ENCODE measurements around the gene FHAD1. TPM values are rescaled to one million over a fixed set of nuclear protein-coding genes. Genes with fewer than 3 reads are reported as not detected.

Gene FHAD1
- total and polyA plus RNA-seq, 2 donors (not counting 1 experiment from before 2014, with no cell fraction given), result not detected

DNA sequence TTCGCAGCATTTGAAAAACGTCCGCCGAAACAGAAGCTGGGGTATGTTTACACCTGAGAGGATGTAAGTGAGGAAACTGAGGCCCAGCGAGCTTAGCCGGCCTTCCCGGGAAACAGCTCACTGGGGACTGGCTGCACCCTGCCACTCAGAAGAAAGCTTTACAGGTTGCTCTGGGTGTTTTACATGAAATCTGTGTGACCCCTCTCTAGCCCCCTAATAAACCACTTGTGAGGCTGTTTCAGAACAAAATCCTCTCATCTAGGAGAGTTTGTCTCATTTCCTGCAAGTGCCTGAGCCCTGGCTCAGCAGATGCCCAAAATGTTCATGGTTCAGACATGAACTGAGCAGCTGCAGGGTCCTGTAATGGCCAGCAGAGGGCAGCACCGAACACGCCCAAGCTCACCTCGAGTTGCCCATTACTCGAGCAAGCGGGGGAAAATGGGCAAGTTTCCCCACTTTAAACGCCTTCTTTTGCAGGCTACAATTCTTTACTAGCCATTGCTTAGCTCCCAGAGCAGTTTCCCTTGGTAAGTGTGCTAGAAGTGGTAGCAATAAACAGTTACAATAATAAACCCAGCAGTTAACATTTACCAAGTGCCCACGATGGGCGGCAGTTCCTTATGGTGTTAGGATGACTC is 76.4 kb downstream of the FHAD1 start:
- H2AFZ ChIP-seq (ENCODE audit: insufficient read depth, low read depth, low read length, poor library complexity, severe bottlenecking), result no peak overlapping the region
- ATAC-seq (ENCODE audit: low read depth), result peak; percentile 76
- peak overlapping the region; percentile 9 for H3K4me2 ChIP-seq (replicated peaks; ENCODE audit: low read depth, low read length, poor library complexity, severe bottlenecking)
- CTCF ChIA-PET, result interaction anchor here (0.7 to 4.7 kb wide), 30 partner anchors 9 to 195 kb away, joined by 3 to 292 read pairs (median 5); partner anchors contain the start of gene CTRC
- H3K9me3 ChIP-seq (ENCODE audit: control extremely low read depth in 1 of 3, control insufficient read depth in 2 of 3, insufficient read depth in 1 of 3, low read length in 2 of 3), result peaks cover 2 to 8% (median 2%) of the 10 kb centered on the region in 3 donors
- intact Hi-C loops (cut with micrococcal nuclease), result loop anchor here (5.0 kb wide), 1 partner anchor 419 kb away; the partner anchor contains the start of gene TMEM82
- WGBS (ENCODE audit: insufficient coverage), result 60% methylated on average over 9 of the region's 15 CpGs
- H3K79me2 ChIP-seq (ENCODE audit: control insufficient read depth, insufficient read depth, low read length), result no peaks in the 10 kb centered on the region
- Mint-ChIP-seq H3K4me3 (no peak overlapping the region), H3K4me1 (no peaks in the 10 kb centered on the region), H3K27ac (no peak overlapping the region), H3K27me3 (peaks cover 18% of the 10 kb centered on the region), H3K9me3 (ENCODE audit: insufficient read depth) (no peaks in the 10 kb centered on the region)
- no peaks in the 10 kb centered on the region for H4K20me1 ChIP-seq (ENCODE audit: control insufficient read depth, insufficient read depth, low read length, poor library complexity, severe bottlenecking)
- POLR2A ChIA-PET, result no interaction called here
- H3K4me1 ChIP-seq (ENCODE audit: control insufficient read depth in 2 of 2, insufficient read depth in 2 of 2, low read length in 2 of 2), result peaks cover 0 to 5% of the 10 kb centered on the region in 2 donors
- no peaks in the 10 kb centered on the region for H3K36me3 ChIP-seq (replicated peaks in 1 of 2; ENCODE audit: control extremely low read depth in 1 of 2, control insufficient read depth in 1 of 2, extremely low read depth in 1 of 2, insufficient read depth in 2 of 2, low read length in 1 of 2)
- peaks cover 0 to 5% (median 0%) of the 10 kb centered on the region in 4 experiments for H3K27me3 ChIP-seq (replicated peaks in 1 of 4; ENCODE audit: control extremely low read depth in 1 of 4, control insufficient read depth in 3 of 4, insufficient read depth in 4 of 4, low read length in 3 of 4)
- TF ChIP-seq EZH2 (IDR thresholded peaks at IDR 0.05; ENCODE audit: borderline replicate concordance, insufficient read depth, low read depth, low read length, poor library complexity, severe bottlenecking), result no peak
- TF ChIP-seq, protein P1, sequence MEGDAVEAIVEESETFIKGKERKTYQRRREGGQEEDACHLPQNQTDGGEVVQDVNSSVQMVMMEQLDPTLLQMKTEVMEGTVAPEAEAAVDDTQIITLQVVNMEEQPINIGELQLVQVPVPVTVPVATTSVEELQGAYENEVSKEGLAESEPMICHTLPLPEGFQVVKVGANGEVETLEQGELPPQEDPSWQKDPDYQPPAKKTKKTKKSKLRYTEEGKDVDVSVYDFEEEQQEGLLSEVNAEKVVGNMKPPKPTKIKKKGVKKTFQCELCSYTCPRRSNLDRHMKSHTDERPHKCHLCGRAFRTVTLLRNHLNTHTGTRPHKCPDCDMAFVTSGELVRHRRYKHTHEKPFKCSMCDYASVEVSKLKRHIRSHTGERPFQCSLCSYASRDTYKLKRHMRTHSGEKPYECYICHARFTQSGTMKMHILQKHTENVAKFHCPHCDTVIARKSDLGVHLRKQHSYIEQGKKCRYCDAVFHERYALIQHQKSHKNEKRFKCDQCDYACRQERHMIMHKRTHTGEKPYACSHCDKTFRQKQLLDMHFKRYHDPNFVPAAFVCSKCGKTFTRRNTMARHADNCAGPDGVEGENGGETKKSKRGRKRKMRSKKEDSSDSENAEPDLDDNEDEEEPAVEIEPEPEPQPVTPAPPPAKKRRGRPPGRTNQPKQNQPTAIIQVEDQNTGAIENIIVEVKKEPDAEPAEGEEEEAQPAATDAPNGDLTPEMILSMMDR (IDR thresholded peaks at IDR 0.05), result peak; percentile 95
- no peak overlapping the region for H3K4me3 ChIP-seq (ENCODE audit: control extremely low read depth in 1 of 5, extremely low read depth in 1 of 5, insufficient read depth in 1 of 5, low read depth in 2 of 5, low read length in 4 of 5)
- no peak overlapping the region for H3K9ac ChIP-seq (ENCODE audit: low read length)
- DNase-seq, result peak; percentile 82
- no peak overlapping the region for H3K27ac ChIP-seq (ENCODE audit: low read length in 2 of 2)
